ENCODE results near the gene PHLDA1.

The PHLDA1 gene

DNA sequence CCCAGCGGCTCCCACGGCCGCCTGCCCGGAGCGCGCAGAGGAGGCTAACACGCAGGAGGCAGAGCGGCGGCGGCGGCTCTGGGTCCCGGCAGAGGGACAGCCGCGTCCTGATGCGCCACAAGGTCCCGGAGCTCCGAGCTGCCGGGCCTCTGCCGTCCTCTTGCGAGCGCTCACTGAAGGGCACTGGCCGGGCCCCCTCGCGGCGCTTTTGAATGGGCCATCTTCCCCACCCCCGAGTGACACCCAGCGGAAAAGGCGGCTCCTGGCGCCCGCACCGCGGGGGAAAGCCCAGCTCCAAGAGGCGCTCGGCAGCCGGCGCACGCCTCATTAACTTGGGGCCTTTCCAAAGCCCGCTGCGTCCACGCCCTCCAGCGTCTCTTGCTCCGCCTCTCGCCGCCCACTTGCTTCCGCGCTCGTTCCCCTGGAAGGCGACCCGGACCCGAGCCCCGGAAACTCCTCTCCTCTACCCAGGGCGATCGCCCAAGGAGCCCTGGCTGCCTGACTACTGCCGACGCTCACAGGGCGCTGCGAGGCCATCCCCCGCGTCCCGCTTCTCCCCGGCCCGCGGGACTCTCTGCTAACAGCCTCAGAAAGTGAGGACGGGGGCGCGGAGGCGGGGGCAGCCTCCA, at the start of gene PHLDA1:
PHLDA1 (minus strand) TSS at position 363 of the 629 bp plus-strand sequence.
- peak; percentile 96 for DNase-seq

- peak; percentile 26 for DNase-seq
Measured at GRCh38 chr12:76080729-76081415, 49.3 kb upstream of the PHLDA1 start.

GRCh38 chr12:76080017-76080728, 48.6 kb upstream of the PHLDA1 start:
- DNase-seq, result no peak

DNA sequence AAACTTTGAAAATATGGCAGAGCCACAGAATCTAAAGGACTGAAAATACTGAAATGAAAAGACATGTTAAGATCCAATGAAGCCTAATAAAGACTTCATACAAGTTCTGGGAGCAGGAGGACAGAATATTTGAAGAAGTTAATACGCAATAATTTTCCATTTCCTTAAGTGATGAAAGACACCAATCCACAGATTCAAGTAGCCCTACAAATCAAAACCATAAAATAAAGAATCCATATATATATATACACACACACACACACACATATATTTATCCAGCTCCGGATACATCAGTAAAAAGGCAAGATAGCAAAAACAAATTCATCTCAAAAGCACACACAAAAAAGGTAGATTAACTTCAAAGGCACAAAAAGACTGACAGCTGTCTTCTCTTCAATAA, 47.2 kb upstream of the PHLDA1 start:
- DNase-seq, result no peak

GRCh38 chr12:76075448-76075847, 43.9 kb upstream of the PHLDA1 start:
- no peak for DNase-seq

DNA sequence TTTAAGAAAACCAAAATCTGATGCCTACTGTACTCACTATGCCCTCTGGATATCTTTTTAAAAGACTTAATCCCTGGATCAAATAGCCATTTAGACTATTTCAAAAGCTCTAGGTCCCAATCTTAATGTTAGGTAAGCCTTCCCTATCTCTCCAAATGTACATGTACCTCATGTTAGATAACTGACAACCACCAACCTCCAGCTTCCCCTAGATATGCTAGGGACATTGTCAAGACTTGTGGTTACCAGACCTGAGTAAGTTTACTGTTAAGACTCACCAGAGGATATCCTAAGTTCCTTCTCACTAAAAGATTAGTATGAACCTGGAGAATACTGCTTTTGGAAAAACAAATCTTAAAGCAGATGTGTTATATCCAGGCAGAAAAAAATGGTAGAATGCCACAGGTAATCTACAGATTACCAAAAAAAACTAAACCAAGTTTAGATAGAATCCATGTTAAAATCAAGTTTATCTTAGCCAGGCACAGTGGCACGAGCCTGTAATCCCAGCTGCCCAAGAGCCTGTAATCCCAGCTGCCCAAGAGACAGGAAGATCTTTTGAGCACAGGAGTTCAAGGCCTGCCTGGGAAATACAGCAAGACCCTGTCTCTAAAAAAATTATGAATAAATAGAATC, 43.2 kb upstream of the PHLDA1 start:
- DNase-seq, result peak; percentile 27

DNA sequence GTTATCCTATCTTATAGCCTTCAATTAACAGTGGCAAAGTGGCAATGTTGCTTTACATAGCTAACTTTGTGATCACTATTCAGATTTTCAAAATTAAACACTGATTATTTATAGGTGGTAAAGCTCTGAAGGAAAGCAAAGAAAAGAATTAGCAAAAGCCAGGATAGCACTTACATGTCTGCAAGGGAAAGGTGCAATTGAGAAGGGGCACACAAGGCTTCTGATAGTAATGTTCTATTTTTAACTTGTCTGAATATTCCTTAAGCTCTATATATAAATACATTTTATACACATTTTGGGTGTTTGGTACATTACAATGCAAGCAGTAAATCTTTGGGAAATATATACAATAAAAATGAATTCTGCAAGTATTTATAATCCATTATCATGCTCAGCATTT, 42.0 kb upstream of the PHLDA1 start:
- DNase-seq, result no peak

- no peak for DNase-seq
Measured at GRCh38 chr12:76072568-76072967, 41.0 kb upstream of the PHLDA1 start.

DNA sequence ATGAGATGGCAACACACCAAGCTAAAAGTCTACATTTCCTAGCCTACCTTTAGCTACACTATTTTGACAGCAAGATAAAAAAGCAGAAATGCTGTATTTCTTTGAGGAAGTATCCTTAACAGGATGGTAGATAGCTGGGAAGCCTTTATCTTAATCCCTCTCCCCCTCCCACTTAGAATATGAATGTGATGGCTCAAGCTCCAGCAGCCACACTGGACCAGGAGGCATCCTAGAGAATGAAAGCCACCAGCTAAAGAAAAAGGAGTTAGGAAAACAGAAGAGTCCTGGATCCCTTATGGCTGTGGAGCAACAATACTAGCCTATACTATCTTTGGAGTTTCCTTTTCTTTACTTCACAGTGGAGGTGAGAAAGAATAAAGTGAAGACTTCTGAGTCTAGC, 37.8 kb upstream of the PHLDA1 start:
- DNase-seq, result no peak

DNA sequence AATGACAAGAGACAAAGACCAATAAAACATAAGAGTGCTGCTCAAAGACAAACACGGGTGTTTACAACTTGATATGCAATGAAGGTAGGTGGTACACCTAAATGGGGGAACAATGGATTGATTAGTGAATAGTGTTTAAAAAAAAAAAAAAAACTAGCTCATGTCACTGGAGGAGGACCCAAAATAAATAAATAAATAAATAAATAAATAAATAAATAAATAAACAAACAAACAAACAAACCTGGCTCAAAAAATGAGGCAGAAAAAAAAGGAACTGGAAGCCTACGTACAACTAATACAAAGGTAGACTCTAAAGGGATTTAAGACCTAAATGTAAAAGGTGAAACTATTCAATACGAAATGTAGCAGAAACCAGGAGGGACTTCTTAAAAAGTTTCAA, 34.3 kb upstream of the PHLDA1 start:
- no peak for DNase-seq

DNA sequence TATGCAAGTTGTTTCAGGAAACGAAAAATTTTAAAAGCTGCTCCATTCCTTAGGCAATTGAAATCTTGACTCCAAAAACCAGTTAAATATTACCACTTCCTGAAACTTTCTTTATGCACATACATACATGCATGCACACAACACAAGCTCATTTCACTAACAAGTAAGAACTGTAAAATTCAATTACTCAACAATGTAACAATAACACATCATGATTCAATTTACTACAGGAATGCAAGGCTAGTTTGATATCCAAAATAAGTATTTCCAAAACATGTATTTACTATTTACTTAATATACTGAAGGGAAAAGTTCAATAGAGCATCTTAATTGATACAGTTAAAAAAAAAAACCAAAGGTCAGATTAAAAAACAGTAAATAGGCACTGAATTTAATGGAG, 33.3 kb upstream of the PHLDA1 start:
- DNase-seq, result no peak

DNA sequence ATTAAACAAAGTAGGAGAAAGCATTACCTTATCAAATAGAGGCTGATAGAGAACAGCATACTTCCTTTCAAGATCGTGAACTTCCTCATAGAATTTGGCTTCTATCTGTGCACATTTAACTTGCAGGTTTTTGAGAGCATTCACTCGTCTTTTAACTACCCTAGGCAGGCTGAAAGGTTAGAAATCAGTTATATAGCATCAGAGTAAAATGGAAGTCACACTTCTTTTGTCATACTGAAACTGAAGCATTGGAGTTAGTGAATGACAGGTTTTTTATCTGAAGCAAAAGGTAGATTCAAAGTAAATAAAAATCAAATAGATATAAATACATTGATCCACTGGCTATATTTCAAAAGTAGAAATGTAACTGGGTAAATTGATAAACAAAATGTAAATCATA, 28.5 kb upstream of the PHLDA1 start:
- DNase-seq, result peak; percentile 26

GRCh38 chr12:76057326-76057725, 25.8 kb upstream of the PHLDA1 start:
- no peak for DNase-seq

DNA sequence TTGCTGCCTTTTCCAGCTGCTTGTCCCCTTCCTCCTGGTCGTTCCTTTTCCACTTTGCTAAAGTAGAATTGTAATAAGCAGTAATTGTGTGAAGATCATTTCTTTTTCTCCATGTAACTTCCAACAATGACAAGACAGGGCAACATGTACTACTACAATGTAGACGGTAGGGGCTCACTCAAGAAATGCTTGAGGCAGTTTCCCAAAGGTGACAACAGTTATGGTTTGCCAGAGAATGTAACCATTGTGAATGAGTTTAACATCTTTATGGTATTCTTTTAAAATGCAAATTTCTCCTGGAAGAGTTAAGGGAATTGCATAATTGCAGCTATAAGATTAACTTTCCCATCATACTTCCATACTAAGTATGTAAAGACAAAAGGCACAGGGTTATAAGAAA, 23.8 kb upstream of the PHLDA1 start:
- no peak for DNase-seq

DNA sequence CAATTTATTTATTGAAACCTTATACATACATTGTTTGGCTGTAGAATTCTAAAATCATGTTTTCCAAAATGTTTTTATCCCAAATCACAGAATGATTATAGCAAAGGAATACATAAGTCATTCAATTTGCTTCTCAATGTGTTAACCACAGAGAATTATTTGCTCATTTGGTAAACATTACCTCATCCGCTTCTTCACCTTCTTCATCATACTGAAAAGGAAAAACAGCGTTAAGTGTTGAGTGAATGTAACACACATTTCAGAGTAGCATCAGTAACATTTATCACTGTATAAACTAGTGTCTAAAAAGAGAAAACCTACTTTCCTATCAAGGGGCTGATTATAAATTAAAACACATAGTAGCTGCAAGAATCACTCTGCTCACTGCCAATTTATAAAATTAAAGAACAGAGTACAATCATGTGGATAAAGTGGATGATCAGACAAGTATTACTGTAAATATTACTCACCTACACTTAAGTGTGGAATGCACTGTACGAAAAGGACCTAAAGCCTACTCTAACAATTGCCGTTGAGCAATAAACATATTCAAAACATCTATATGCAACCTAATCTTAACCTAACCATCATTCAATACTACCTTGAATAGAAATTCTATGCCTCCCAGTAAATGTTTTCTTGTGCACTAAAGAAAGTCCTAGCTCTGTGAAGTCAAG, 18.1 kb upstream of the PHLDA1 start:
- no peak for DNase-seq

GRCh38 chr12:76047742-76048141, 16.2 kb upstream of the PHLDA1 start:
- no peak for DNase-seq

DNA sequence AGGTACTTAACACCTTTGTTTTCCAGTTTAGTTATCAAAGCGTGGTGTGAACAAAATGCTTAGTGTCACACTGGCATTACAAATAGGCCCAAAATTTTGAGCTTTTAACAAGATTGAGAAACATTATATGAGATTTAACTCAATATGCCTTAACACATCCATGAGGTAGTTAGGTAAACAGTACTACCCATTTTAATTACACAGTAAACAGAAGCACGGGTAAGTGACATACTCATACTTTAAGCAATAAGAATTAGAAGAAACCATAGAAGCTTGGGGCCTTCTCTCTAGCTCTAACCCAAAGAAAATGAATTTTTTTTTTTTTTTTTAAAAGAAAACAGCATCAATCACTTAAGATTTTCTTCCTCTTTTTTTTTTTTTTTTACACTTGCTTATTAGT, 15.5 kb upstream of the PHLDA1 start:
- no peak for DNase-seq

DNA sequence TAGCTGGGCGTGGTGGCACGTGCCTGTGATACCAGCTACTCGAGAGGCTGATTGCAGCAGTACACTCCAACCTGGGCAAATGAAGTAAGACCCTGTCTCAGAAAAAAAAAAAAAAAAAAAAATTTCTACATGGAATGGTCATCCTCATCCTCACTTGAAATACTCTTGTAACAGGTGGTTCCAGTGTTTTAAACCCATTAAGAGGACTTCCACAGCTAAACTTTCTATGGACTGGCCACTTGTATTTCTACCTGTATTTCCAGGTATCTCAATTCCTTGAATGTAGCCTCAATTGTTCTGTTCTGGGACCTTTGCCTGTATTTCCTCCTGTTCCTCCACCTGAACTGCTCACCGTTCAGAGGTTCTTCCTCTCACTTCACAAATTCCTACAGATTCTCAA, 11.8 kb upstream of the PHLDA1 start:
- no peak for DNase-seq

- DNase-seq, result no peak
Measured at GRCh38 chr12:76042147-76042546, 10.6 kb upstream of the PHLDA1 start.

DNA sequence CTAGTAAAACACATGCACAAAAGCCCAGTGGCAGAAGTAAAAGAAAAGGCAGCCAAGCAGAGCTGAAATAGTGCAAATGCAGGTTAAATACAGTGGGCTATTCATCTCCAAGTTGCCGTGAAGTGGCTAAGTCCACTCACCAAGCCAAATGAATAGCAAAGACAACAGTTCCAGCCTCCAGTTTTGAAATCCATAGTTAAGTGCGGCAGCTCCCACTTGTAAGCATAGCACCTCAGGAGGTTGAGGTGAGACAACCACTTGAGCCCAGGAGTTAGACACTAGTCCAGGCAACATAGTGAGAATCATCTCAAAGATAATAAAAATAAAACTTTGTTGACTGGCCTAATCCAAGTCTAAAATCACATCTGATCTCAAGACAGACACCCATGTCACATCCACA, 9.8 kb upstream of the PHLDA1 start:
- DNase-seq, result no peak

GRCh38 chr12:76040461-76040860, 8.9 kb upstream of the PHLDA1 start:
- no peak for DNase-seq

DNA sequence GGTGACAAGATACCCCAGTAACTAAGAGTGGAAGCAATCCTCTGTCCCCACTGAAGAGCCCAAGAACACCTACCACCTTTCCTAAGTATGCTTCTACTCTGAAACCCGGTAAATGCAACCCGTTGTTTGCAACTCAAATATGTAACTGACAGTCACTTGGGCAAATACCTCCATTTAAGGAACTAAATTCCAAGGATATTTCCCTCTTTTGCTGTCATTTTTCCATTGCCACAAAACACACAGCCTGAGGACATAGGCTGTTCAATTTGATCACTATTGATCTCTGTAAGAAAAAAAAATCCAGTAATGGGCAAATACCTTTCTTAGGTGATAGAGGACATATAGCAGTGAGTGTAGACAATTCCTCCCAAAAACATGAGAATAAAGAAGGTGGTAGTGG, 6.6 kb upstream of the PHLDA1 start:
- DNase-seq, result no peak
